ENCODE results near the gene SPOCD1.

DNA sequence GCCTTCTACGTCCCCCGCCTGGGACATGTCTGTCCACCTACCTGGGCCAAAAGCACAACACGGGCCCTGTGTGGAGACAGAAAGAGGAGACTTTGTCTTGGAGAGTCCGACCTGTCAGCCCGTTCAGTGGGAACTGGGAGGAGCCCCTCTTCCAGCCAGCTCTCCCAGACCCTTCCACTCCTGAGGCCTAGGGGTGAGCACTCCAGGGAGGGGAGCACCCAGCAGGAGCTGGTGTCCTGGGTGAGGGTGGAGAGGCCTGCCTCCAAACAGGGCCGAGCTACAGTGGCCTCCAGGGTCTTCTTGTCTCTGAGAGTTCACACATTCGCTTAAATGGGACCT is 546 bp downstream of the SPOCD1 start:
- TF ChIP-seq POLR2A (IDR thresholded peaks at IDR 0.05; ENCODE audit: low read depth, low read length), result no peak
- TF ChIP-seq POLR2AphosphoS5 (IDR thresholded peaks at IDR 0.05; ENCODE audit: low read depth, low read length), result no peak
